Measurements from ENCODE around the gene ZSCAN5C.
"Not testable (repeated sequence)": the region's sequence is repeated elsewhere in the genome, so short reads cannot be mapped to it uniquely, and the experiment has no call there.

- peak; percentile 14 to 36 (median 25) for TF ChIP-seq CTCF (optimal IDR thresholded peaks at IDR 0.05 in 1 of 3, IDR thresholded peaks at IDR 0.05 in 1 of 3, conservative IDR thresholded peaks at IDR 0.05 in 1 of 3; ENCODE audit: extremely low read depth in 1 of 3, insufficient read depth in 2 of 3, low read length in 3 of 3)
- not testable (repeated sequence) for TF ChIP-seq EZH2 (IDR thresholded peaks at IDR 0.05; ENCODE audit: low read length)
Observed at GRCh38 chr19:56221442-56221841, 19.4 kb downstream of the ZSCAN5C start.
